ENCODE measurements around the gene DRGX. TPM values are rescaled to one million over a fixed set of nuclear protein-coding genes. Genes with fewer than 3 reads are reported as not detected.

The DRGX gene
- total and polyA plus RNA-seq, 2 of the 13 experiments (the other 11 are each of a cell fraction or from before 2014, with no cell fraction given) = not detected

GRCh38 chr10:49361735-49362568 lies 33.9 kb downstream of the DRGX start:
- H3K4me3 ChIP-seq (replicated peaks in 1 of 3; ENCODE audit: insufficient read depth in 1 of 3, low read depth in 2 of 3, low read length in 3 of 3) = no peak overlapping the region
- H3K9ac ChIP-seq (ENCODE audit: insufficient read depth, low read depth, low read length) = no peak overlapping the region
- ChIA-PET CTCF (ENCODE audit: low intra/inter-chr PET ratio, low total read pairs) (no interaction called here), POLR2A (interaction anchor here (1.3 kb wide), 1 partner anchor 177 kb away, joined by 6 read pairs; the partner anchor contains the start of gene ERCC6)
- H3K36me3 ChIP-seq (replicated peaks in 1 of 2; ENCODE audit: control insufficient read depth in 1 of 2, insufficient read depth in 2 of 2, low read length in 2 of 2) = no peaks in the 10 kb centered on the region
- H3K9me3 ChIP-seq (ENCODE audit: low read length) = no peaks in the 10 kb centered on the region
- intact Hi-C loops (cut with micrococcal nuclease; ENCODE audit: unreplicated experiment) = no loop called here
- no TSS peak for BruUV-seq (replicated peaks)
- no peaks in the 10 kb centered on the region for H3K79me2 ChIP-seq (ENCODE audit: insufficient read depth, low read length)
- H3K4me2 ChIP-seq (ENCODE audit: low read depth, low read length) = no peak overlapping the region
- TF ChIP-seq ZNF670 (CRISPR knock-in tag; IDR thresholded peaks at IDR 0.05; ENCODE audit: borderline replicate concordance) (no peak), MYNN (CRISPR knock-in tag; IDR thresholded peaks at IDR 0.05; ENCODE audit: low read depth) (no peak), ZNF20 (CRISPR knock-in tag; IDR thresholded peaks at IDR 0.05) (no peak), NR2F6 (IDR thresholded peaks at IDR 0.05) (no peak), NR2F6 (CRISPR knock-in tag; IDR thresholded peaks at IDR 0.05) (no peak), ATM (IDR thresholded peaks at IDR 0.05; ENCODE audit: borderline replicate concordance) (no peak)
- H4K20me1 ChIP-seq (ENCODE audit: insufficient read depth, low read length) = no peaks in the 10 kb centered on the region
- in situ Hi-C loops (cut with HindIII; ENCODE audit: extremely low pct_ligation_motif_present, low pct_unique_long_range_greater_than_20kb) = loop anchor here (10.0 kb wide), 1 partner anchor 387 kb away; no protein-coding TSS in a partner anchor
- no peak overlapping the region for H3K27ac ChIP-seq (ENCODE audit: extremely low read length, insufficient read depth, low read length)
- WGBS (ENCODE audit: low lambda C conversion rate) = 56% methylated on average over 5 of the region's 11 CpGs
- H3K4me1 ChIP-seq (ENCODE audit: insufficient read depth, low read length) = peaks cover 43% of the 10 kb centered on the region
- FAIRE-seq (no peak), DNase-seq (ENCODE audit: low spot score) (no peak), ATAC-seq (no peak)
- no peak overlapping the region for H2AFZ ChIP-seq (ENCODE audit: low read length)
- H3K27me3 ChIP-seq (ENCODE audit: control insufficient read depth in 1 of 2, insufficient read depth in 2 of 2, low read length in 2 of 2) = no peaks in the 10 kb centered on the region; a peak in 1 of 5 replicates

- no peaks in the 10 kb centered on the region for H3K9me3 ChIP-seq (ENCODE audit: low read length)
- no TSS peak for BruUV-seq (replicated peaks)
- H3K9ac ChIP-seq (ENCODE audit: insufficient read depth, low read depth, low read length) = no peak overlapping the region
- 58% methylated on average over 6 of the region's 8 CpGs for WGBS (ENCODE audit: low lambda C conversion rate)
- in situ Hi-C loops (cut with HindIII; ENCODE audit: extremely low pct_ligation_motif_present, low pct_unique_long_range_greater_than_20kb) (loop anchor here (10.0 kb wide), 1 partner anchor 386 kb away; no protein-coding TSS in a partner anchor), intact Hi-C loops (cut with micrococcal nuclease; ENCODE audit: unreplicated experiment) (no loop called here)
- H2AFZ ChIP-seq (ENCODE audit: low read length) = no peak overlapping the region
- no peak for ATAC-seq
- no peak for DNase-seq (ENCODE audit: low spot score)
- no peaks in the 10 kb centered on the region; a peak in 1 of 5 replicates for H3K27me3 ChIP-seq (ENCODE audit: control insufficient read depth in 1 of 2, insufficient read depth in 2 of 2, low read length in 2 of 2)
- POLR2A ChIA-PET = no interaction called here
- no peak for FAIRE-seq
- CTCF ChIA-PET (ENCODE audit: low intra/inter-chr PET ratio, low total read pairs) = no interaction called here
- no peaks in the 10 kb centered on the region for H3K36me3 ChIP-seq (replicated peaks in 1 of 2; ENCODE audit: control insufficient read depth in 1 of 2, insufficient read depth in 2 of 2, low read length in 2 of 2)
- peaks cover 43% of the 10 kb centered on the region for H3K4me1 ChIP-seq (ENCODE audit: insufficient read depth, low read length)
- no peak overlapping the region for H3K4me3 ChIP-seq (replicated peaks in 1 of 3; ENCODE audit: insufficient read depth in 1 of 3, low read depth in 2 of 3, low read length in 3 of 3)
- no peaks in the 10 kb centered on the region for H4K20me1 ChIP-seq (ENCODE audit: insufficient read depth, low read length)
- no peak overlapping the region for H3K4me2 ChIP-seq (ENCODE audit: low read depth, low read length)
- no peak overlapping the region for H3K27ac ChIP-seq (ENCODE audit: extremely low read length, insufficient read depth, low read length)
- H3K79me2 ChIP-seq (ENCODE audit: insufficient read depth, low read length) = no peaks in the 10 kb centered on the region
- TF ChIP-seq SP2 (CRISPR knock-in tag; IDR thresholded peaks at IDR 0.05) (no peak), ZMAT5 (CRISPR knock-in tag; IDR thresholded peaks at IDR 0.05; ENCODE audit: borderline replicate concordance, low read depth) (no peak), ZNF552 (CRISPR knock-in tag; IDR thresholded peaks at IDR 0.05; ENCODE audit: borderline replicate concordance) (no peak), ZNF253 (CRISPR knock-in tag; IDR thresholded peaks at IDR 0.05; ENCODE audit: borderline replicate concordance) (no peak), IKZF4 (CRISPR knock-in tag; IDR thresholded peaks at IDR 0.05; ENCODE audit: borderline replicate concordance, low read depth, not compliant biosample characterization) (no peak), HOXA9 (CRISPR knock-in tag; IDR thresholded peaks at IDR 0.05; ENCODE audit: borderline replicate concordance) (no peak), ZNF235 (CRISPR knock-in tag; IDR thresholded peaks at IDR 0.05; ENCODE audit: borderline replicate concordance) (no peak), CHCHD3 (CRISPR knock-in tag; IDR thresholded peaks at IDR 0.05) (no peak), KLF16 (CRISPR knock-in tag; IDR thresholded peaks at IDR 0.05) (no peak)
These were observed 34.7 kb downstream of the DRGX start for GRCh38 chr10:49361178-49361554.

Measured in HepG2 (cell line).